Muscle layer of colon (tissue), 2 donors: Measurements from ENCODE around the gene ABHD2.
"Not testable (repeated sequence)": the region's sequence is repeated elsewhere in the genome, so short reads cannot be mapped to it uniquely, and the experiment has no call there.

ENCODE experiments used
- H3K27ac ChIP-seq: one replicate; pipeline ENCODE4 v1.7.0; 2013; ENCODE audit warnings: low read depth, mild to moderate bottlenecking, low read length, moderate library complexity
- H3K27me3 ChIP-seq, 2 donors: one replicate each; pipeline ENCODE4 v1.7.0; 2013; ENCODE audit warnings: low read length in 2 of 2, mild to moderate bottlenecking in 2 of 2; ENCODE audit not compliant: insufficient read depth in 2 of 2, control insufficient read depth in 1 of 2
- H3K36me3 ChIP-seq: one replicate; pipeline ENCODE4 v1.7.0; 2013; ENCODE audit warnings: mild to moderate bottlenecking, low read length; ENCODE audit not compliant: insufficient read depth
- H3K4me1 ChIP-seq: one replicate; pipeline ENCODE4 v1.7.0; 2013; ENCODE audit warnings: mild to moderate bottlenecking, low read length; ENCODE audit not compliant: insufficient read depth
- H3K4me3 ChIP-seq, 2 donors: one replicate each; pipeline ENCODE4 v1.7.0; 2013; ENCODE audit warnings: low read length in 2 of 2, low read depth in 1 of 2, mild to moderate bottlenecking in 1 of 2, moderate library complexity in 1 of 2
- H3K9ac ChIP-seq: one replicate; pipeline ENCODE4 v1.7.0; 2013; ENCODE audit warnings: low read length
- H3K9me3 ChIP-seq: one replicate; pipeline ENCODE4 v1.7.0; 2013; ENCODE audit warnings: mild to moderate bottlenecking, low read length
- donor health status: abdominal sarcoma.
- donor health status: Adenocarcinoma of cecum.

The ABHD2 gene

DNA sequence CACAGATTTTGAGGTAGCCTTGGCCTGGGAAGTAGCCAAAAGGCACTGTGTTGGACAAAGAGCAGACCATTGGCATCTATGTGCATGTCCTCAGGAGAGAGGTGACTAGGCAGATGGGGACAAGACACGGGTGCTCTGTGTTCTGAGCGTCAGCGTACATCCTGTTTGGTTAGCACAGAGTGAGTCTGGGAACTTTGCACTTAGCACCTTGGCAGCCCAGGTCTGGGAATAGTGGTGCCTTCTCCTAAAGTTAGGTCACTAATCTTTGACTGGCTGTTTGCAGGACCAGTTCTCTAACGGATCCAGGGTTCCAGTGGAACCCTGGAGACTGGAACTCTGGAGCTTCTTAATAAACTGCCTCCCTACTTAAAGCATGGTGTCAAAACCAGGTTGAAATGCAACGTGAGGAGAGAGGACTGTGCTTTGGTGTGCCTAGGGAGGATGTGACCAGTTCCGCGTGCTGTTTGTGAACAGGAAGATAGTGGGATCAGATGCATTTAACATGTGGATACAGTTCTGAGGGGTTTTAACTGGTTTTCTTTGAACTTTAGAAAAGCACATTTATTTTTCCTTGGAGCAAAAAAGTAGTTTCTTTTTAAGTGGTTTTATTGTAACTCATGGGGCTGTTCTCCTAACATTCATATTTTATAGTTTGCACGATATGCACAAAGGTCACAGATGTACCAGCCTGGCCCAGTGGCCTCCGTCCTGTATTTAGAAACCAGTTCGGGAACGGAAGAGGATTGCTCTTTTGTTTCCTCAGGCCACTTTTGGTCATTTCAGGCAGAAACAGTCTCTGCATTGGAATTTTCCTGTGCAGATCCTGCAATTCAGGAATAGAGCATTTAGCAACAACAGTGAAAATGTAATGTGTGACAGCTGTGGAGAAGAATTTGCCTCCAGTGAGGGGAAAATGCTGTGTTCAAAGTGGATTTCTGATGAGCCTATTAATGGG is 48.8 kb downstream of the ABHD2 start:
- peaks cover 8% of the 10 kb centered on the region for H3K36me3 ChIP-seq
- no peaks in the 10 kb centered on the region for H3K27me3 ChIP-seq
- no peak overlapping the region for H3K27ac ChIP-seq
- H3K9me3 ChIP-seq, result no peaks in the 10 kb centered on the region
- peaks cover 49% of the 10 kb centered on the region for H3K4me1 ChIP-seq
- no peak overlapping the region for H3K9ac ChIP-seq
- H3K4me3 ChIP-seq, result no peak overlapping the region

DNA sequence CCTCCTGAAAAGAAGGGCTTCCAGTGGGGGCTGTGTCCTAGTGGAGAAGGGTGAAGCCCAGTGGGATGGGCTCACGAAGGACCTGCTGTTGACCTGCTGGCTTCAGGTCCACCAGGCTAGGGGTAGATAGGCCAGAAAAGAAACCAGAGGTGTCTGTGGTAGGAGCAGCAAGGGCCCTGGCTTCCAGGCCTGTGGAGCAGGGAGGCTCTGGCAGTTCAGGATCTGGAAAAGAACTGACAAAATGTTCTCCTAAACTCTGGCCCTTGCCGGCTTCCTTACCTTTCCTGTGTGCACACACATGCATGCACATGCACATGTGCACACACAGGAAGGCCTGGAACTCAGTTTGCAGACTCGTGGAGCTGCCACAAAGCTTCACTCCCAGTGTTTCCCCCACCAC is 49.7 kb downstream of the ABHD2 start:
- H3K9me3 ChIP-seq, result no peaks in the 10 kb centered on the region
- H3K36me3 ChIP-seq, result peaks cover 8% of the 10 kb centered on the region
- H3K27ac ChIP-seq, result no peak overlapping the region
- H3K4me1 ChIP-seq, result peaks cover 43% of the 10 kb centered on the region
- no peak overlapping the region for H3K4me3 ChIP-seq
- no peaks in the 10 kb centered on the region for H3K27me3 ChIP-seq
- no peak overlapping the region for H3K9ac ChIP-seq

DNA sequence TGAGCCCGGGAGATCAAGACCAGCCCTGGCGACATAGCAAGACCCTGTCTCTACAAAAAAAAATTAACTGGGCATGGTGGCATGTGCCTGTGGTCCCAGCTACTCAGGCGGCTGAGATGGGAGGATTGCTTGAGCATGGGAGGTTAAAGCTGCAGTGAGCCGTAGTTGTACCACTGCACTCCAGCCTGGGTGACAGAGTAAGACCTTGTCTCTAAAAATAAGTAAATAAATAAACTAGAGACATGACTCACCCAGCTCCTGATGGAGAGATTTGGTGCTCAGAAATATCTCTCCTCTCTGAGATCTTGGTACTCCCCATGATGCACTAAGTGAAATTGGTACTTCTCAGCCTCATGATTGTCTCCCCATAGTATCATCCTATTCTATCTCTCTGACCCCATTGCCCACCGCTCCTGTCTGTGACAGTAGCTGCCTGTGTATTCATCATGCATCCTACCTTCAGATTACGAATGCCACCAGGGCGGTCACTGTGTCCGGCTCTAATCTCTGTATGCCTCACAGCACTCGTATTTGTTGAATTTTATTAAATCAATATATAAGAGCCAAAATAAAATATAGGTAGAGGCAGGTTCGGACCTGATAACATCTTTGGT is 50.9 kb downstream of the ABHD2 start:
- Histone ChIP-seq H3K9ac (no peak overlapping the region), H3K27me3 (no peaks in the 10 kb centered on the region), H3K4me3 (no peak overlapping the region), H3K27ac (no peak overlapping the region), H3K4me1 (peaks cover 42% of the 10 kb centered on the region), H3K9me3 (no peaks in the 10 kb centered on the region), H3K36me3 (peaks cover 8% of the 10 kb centered on the region)

DNA sequence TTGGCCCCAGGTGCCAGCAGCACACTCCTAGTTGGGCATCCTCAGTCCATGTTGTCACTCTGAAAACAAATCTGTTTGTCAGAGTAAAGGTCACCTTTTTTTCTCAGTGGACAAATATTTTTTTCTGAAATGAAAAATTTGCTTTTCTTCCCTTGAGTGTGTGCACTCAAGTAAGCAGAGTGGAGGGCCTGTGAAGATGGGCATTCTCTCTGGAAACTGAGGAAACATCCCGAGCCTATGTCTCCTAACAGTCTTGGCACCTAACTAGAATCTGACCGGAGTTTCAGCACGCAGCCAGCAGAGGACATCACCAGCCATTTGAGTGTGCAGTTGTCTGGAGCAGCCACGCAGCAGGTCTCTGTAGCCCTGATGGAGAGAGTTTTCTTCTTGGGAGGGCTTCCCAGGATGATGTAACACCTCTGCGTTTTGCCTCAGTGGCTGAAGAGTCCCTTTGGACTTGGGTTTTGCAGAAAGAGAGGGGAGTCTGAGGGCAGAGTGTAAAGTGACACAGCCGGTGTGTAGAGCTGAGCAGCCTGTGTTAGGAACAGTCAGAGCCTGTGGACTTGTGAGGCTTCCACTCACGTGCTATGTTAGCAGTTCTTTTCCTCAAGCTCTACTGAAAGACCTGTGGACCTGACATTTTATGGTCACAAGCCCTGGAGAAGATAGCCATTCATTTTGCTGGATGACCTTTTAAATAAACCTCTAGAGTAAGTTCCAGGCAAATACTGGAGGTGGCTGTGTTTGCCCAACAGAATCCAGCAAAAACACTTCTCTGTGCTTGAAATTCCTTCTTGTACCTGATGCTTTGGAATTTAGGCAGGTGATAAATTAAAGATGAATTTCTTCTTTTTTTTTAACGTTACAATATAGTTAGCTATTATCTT is 51.6 kb downstream of the ABHD2 start:
- Histone ChIP-seq H3K27me3 (no peaks in the 10 kb centered on the region), H3K4me1 (peaks cover 43% of the 10 kb centered on the region), H3K36me3 (peaks cover 8% of the 10 kb centered on the region), H3K9ac (no peak overlapping the region), H3K9me3 (no peaks in the 10 kb centered on the region), H3K4me3 (no peak overlapping the region), H3K27ac (no peak overlapping the region)

DNA sequence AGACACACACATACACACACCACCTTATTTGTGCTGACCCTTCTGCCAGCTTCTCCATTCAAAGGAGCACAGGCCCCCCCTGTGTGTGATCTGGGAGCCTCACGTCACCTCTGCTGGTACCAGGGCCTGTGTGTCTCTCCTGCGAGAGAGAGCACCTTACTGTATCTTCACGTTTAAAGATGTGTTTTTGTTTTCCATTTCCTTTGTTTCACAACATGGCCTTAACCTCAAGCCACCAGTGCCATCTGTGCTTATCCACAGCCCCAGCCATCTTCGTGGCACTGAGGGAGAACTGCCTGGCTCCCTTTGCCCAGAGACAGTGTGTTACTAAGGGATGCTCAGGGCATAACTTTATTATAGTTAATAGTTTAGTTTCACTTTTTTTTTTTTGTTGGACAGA is 52.3 kb downstream of the ABHD2 start:
- no peaks in the 10 kb centered on the region for H3K9me3 ChIP-seq
- H3K27ac ChIP-seq, result no peak overlapping the region
- no peak overlapping the region for H3K4me3 ChIP-seq
- peaks cover 43% of the 10 kb centered on the region for H3K4me1 ChIP-seq
- H3K36me3 ChIP-seq, result peaks cover 13% of the 10 kb centered on the region
- H3K9ac ChIP-seq, result no peak overlapping the region
- H3K27me3 ChIP-seq, result no peaks in the 10 kb centered on the region

DNA sequence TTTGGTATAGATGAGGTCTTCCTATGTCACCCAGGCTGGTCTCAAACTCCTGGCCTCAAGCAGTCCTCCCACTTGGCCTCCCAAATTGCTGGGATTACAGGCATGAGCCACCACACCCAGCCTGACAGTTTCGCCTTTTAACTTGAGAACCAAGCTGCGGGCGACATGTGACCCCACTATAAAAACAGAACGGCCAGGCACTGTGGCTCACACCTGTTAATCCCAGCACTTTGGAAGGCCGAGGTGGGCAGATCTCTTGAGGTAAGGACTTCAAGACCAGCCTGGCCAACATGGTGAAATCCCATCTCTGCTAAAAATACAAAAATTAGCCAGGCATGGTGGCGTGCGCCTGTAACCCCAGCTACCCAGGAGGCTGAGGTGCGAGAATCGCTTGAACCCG is 52.9 kb downstream of the ABHD2 start:
- not testable (repeated sequence) for H3K27ac ChIP-seq, H3K9me3 ChIP-seq, H3K9ac ChIP-seq, H3K4me3 ChIP-seq, H3K27me3 ChIP-seq
- Histone ChIP-seq H3K36me3 (peaks cover 14% of the 10 kb centered on the region), H3K4me1 (peaks cover 46% of the 10 kb centered on the region)

DNA sequence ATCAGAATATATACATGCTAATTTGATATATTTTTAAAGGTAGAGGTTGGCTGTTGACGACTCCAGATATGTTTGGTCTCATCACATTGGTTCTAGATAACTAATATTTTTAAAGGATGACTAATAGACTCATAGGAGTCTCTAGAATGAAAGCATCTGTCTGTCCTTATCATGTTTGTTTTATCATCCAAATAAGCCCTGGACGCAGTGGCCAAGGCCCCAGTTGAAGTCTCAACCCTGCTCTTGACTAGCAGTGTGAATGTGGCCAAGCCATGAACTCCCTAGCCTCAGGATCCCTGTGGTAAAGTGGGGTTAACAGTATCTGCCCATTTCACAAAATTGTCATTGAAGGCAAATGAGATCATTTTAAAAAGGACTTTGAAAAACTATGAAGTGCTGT is 53.6 kb downstream of the ABHD2 start:
- no peak overlapping the region for H3K27ac ChIP-seq
- H3K36me3 ChIP-seq, result peaks cover 14% of the 10 kb centered on the region
- H3K27me3 ChIP-seq, result no peaks in the 10 kb centered on the region
- H3K9ac ChIP-seq, result no peak overlapping the region
- H3K9me3 ChIP-seq, result no peaks in the 10 kb centered on the region
- peaks cover 39% of the 10 kb centered on the region for H3K4me1 ChIP-seq
- no peak overlapping the region for H3K4me3 ChIP-seq

DNA sequence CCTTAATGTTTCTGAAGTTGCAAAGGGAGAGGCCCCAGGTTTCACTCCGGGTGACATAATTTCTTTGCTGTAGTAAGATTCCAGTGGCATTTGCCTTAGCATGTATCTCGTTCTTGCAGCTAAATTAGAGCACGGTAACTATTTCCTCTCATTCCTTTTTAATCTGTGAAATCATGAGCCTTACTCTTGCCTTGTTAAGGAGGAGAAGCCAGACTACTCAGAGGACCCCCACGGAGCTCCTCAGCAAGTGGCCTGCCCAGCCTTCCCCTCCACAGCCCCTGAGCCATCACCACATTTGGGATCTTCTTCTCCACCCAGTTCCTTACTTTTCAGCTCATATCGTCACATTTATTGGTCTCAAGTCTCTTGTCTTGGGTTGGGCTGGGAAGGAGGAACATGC is 54.2 kb downstream of the ABHD2 start:
- Histone ChIP-seq H3K27ac (no peak overlapping the region), H3K4me1 (peaks cover 33% of the 10 kb centered on the region), H3K9ac (no peak overlapping the region)

DNA sequence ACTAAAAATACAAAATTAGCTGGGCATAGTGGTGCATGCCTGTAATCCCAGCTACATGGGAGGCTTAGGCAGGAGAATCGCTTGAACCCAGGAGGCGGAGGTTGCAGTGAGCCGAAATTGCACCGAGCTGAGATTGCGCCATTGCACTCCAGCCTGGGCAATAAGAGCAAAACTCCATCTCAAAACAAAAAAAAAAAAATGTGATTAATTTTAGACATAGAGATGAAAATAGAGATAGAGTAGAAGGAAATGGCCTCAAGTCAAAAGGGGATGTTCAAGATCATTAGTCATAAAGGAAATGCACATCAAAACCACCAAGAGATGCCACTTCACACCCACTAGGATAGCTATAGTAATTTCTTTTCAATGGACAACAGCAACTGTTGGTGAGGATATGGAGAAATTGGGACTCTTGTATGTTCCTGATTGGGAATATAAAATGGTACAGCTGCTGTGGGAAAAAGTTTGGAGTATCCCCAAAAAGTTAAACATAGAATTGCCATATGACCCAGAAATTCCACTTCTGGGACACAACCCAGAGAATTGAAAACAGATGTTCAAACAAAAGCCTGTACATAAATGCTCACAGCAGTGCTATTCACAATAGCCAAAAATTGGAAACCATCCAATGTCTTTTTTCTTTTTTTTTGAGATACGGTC is 55.4 kb downstream of the ABHD2 start:
- H3K4me1 ChIP-seq, result peaks cover 22% of the 10 kb centered on the region
- no peaks in the 10 kb centered on the region for H3K9me3 ChIP-seq
- H3K4me3 ChIP-seq, result no peak overlapping the region
- H3K36me3 ChIP-seq, result peaks cover 14% of the 10 kb centered on the region
- no peaks in the 10 kb centered on the region for H3K27me3 ChIP-seq
- no peak overlapping the region for H3K9ac ChIP-seq
- no peak overlapping the region for H3K27ac ChIP-seq

More for the DNA sequence above, 54.2 kb downstream of the ABHD2 start:
- peaks cover 14% of the 10 kb centered on the region for H3K36me3 ChIP-seq
- no peaks in the 10 kb centered on the region for H3K27me3 ChIP-seq
- H3K4me3 ChIP-seq, result no peak overlapping the region
- no peaks in the 10 kb centered on the region for H3K9me3 ChIP-seq

DNA sequence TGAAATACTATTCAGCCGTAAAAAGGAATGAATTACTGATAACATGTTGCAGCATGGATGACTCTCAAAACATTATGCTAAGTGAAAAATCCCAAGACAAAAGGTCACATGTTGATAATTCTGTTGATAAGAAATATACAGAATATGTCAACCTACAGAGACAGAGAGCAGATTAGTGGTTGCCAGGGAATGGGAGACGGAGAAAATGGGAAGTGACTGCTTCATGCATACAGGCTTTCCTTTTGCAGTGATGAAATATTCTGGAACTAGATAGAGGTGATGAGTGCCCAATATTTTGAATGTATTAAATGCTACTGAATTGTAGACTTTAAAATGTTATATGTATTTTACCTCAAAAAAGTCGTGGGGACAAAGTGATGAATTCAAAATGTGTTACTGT is 56.2 kb downstream of the ABHD2 start:
- Histone ChIP-seq H3K27me3 (no peaks in the 10 kb centered on the region), H3K27ac (no peak overlapping the region), H3K4me3 (no peak overlapping the region), H3K9me3 (no peaks in the 10 kb centered on the region), H3K4me1 (peaks cover 21% of the 10 kb centered on the region), H3K36me3 (peaks cover 14% of the 10 kb centered on the region), H3K9ac (no peak overlapping the region)

DNA sequence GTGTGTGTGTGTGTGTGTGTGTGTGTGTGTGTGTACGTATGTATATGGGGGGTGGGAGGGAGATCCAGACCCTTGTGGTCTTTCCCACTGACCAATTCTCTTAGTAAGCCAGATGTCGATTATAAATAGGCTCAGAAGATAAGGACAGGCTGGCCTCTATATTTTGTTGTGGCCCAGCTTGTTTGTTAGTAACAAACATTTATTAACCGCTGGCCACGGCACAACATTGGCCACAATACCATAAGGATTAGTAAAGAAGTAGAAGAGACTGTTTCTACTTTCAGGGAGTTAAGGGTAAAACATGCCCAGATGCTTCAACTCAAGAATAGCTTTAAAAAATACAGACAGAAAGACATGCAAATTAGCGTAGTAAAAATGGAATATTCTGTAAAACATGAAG is 58.1 kb downstream of the ABHD2 start:
- Histone ChIP-seq H3K4me3 (no peak overlapping the region), H3K4me1 (peaks cover 17% of the 10 kb centered on the region), H3K27me3 (no peaks in the 10 kb centered on the region), H3K9ac (no peak overlapping the region), H3K36me3 (peaks cover 6% of the 10 kb centered on the region), H3K9me3 (no peaks in the 10 kb centered on the region), H3K27ac (no peak overlapping the region)
